ENCODE measurements around the gene TIGD6.
"Not testable (repeated sequence)": the region's sequence is repeated elsewhere in the genome, so short reads cannot be mapped to it uniquely, and the experiment has no call there.

Gene TIGD6

DNA sequence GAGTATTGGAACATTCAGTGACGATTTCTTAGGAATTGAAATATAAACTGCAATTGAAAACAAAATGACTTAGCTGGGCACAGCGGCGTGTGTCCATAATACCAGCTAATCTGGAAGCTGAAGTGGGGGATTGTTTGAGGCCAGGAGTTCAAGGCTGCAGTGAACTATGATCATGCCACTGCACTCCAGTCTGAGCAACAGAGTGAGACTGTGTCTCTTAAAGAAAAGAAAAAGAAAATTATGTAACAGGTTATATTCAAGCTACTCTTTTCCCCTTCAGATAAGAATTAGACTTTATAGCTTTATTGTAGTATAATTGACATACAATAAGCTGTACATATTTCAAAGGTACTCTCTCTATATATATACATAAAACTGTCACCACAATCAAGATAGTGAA is 33.5 kb downstream of the TIGD6 start:
- no peak for DNase-seq

DNA sequence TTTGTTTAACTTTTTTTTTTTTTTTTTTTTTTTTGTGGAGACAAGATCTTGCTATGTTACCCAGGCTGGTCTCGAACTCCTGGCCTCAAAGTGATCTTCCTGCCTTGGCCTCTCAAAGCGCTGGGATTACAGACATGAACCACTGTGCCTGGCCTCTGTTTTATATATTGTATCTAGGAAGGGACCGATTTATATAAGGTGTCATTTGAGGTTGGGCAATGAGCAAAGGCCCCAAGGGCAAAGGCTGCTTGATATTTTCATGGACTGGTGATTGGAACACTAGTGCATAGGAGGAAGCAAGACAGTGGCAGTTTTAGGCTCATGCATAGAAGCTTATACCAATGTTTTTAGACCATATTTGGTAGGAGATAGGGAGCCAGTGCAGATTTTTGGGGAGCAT is 36.7 kb downstream of the TIGD6 start:
- DNase-seq: no peak

DNA sequence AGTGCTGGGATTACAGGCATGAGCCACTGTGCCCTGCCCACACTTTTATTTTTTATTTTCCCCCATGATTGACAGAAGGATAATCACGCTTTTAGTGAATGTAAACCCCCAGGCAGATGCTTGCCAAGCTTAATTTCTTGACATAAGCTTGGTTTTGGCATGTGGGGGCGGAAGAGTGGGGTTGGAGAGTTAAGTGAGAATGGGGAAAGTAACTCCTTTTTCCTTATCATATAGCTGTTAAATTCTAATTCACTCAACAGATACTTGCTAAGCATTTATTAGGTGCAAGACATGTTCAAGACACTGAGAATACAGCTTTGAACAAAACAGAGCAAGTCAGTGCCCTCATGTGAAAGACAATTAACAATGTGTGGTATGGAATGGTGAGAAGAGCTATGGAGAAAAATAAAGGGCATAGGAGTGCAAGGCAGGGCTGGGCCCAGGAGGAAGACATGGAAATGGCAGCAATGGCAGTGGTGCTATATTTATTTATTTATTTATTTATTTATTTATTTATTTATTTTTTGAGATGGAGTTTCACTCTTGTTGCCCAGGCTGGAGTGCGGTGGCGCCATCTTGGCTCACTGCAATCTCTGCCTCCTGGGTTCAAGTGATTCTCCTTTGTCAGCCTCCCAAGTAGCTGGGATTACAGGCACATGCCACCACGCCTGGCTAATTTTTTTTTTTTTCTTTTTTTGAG is 37.7 kb downstream of the TIGD6 start:
- DNase-seq: no peak

DNA sequence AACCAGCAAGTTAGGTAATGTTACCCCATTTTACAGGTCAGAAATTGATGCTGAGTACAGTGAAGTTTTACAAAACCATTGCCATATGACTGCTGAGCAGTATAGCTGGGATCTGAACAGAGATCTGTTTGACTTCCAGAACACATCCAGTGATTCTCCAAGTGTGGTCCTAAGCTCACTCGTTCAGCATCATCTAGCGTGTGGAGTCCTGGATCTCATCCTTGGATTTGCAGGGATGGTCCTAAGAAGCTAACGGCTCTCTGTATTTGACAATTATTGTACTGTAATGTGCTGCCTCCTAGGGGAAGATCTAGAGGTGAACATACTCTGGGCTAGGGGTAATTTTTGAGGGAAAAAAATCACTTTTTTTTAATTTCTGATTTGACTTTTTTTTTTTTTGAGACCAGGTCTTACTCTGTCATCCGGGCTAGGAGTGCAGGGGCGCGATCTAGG is 38.5 kb downstream of the TIGD6 start:
- peak; percentile 24 for DNase-seq

DNA sequence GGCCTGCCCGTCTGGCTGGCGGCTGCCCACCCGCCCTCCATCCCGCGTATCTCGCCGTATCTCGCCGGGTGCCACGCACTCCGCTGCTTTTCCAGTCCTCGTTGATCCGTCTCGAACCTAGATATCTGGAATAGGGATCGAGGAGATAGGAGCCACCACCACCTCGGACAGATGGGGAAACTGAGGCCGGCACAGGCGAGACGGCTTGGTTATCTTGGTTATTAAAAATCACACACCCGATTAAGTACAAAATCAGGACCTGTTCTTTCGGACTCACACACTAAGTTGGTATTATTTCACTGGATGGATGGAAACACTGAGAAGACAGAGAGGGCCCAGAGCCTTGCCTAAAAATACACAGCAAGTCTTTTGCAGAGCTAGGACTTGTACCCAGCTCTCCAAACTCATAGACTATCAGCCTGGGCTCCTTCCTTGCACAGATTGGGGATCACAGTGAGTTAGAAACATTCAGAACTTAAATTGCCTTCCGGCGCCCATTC is 39.2 kb downstream of the TIGD6 start:
- DNase-seq: no peak

- peak; percentile 94 for DNase-seq
Measured at GRCh38 chr5:149960272-149961185, 39.9 kb downstream of the TIGD6 start, which contains the start of gene SLC26A2. Gene SLC26A2 (plus strand): TSS chr5:149960758. CDS start chr5:149977653, 16,895 bp downstream.

- peak; percentile 23 for DNase-seq
Measured at GRCh38 chr5:149959406-149960236, 40.8 kb downstream of the TIGD6 start.

- no peak for DNase-seq
Measured at GRCh38 chr5:149957855-149958254, 42.6 kb downstream of the TIGD6 start.

DNA sequence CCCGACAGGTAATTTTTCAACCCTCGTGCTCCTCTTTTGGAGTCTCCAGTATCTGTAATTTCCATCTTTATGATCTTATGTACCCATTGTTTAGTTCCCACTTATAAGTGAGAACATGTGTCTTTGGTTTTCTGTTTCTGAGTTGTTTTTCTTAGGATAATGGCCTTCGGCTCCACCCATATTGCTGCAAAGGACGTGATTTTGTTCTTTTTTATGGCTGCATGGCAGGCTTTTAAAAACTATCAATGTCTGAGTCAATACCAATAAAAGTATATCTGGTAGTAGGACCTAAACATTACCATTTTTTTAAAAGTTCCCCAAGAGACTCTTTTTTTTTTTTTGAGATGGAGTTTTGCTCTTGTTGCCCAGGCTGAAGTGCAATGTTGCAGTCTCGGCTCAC is 43.8 kb downstream of the TIGD6 start:
- no peak for DNase-seq

DNA sequence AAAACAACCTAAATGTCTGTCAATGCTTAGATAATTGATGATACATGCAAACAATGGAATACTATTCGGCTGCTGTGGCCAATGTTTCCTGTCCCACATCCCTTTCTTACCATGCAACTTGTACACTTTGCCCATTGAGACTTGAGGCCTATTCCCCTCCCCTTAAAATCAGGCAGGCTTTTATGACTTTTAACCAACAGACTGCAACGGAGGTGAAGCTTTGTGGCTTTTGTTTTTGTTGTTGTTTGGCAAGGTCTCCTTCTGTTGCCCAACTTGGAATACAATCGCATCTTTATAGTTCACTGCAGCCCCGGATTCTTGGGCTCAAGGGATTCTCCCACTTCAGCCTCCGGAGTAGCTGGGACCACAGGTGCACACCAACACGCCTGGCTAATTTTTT is 45.7 kb downstream of the TIGD6 start:
- DNase-seq: no peak

GRCh38 chr5:149953436-149954121 is 46.9 kb downstream of the TIGD6 start:
- no peak for DNase-seq

- DNase-seq: no peak
Measured at GRCh38 chr5:149951138-149951749, 49.2 kb downstream of the TIGD6 start.

GRCh38 chr5:149948993-149949392 is 51.5 kb downstream of the TIGD6 start:
- DNase-seq: no peak

GRCh38 chr5:149946118-149946517 is 54.3 kb downstream of the TIGD6 start:
- no peak for DNase-seq

DNA sequence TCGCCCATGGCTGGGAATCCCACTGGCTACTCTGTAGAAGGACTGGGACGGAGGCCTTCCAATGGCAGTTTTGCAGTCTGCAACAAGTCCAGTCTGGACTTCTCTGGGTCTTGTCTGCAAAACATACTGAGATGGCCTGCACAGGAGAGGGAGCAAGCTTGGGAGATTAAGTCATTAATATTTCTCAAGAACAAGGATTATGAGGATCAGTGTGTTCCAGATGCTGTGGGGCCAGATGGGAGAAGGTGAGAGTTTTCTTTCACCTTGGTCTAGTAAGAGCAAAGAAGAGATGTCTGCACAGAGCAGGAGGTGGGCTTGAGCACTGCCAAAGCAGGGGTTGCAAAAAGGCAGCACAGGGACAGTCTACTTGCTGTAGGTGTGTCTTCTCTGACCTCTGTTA is 55.8 kb downstream of the TIGD6 start, which contains the start of gene PDE6A:
Gene PDE6A (minus strand): TSS at position 128 of the 400 bp plus-strand sequence. CDS start 120 bp downstream, at position 8.
- DNase-seq: no peak

DNA sequence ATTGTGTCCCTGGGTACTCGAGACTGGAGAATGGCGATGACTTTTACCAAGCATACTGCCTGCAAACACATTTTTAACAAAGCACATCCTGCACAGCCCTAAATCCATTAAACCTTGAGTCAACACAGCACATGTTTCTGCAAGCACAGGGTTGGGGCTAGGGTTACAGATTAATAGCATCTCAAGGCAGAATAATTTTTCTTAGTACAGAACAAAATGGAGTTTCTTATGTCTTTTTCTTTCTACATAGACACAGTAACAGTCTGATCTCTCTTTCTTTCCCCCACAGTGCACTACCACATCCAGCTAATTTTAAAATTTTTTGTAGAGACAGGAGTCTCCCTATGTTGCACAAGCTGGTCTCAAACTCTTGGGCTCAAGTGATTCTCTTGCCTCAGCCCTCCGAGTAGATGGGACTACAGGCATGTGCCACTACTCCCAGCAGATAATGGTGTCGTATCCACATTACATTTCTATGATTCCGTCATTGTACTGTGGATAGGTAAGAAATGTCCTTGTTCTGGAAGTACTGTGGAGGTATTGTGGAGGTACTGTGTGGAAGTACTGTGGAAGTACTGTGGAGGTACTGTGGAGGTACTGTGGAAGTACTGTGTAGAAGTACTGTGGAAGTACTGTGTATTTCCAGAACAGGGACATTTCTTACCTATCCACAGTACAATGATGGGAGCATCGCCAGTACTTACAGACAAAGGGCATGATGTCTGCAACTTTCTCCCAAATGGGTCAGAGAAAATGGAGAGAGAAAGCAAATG is 57.1 kb downstream of the TIGD6 start:
- not testable (repeated sequence) for DNase-seq

Measured in NCI-H2227 treated with DMSO at 0.1 percent for 48 hours (cell line).